ENCODE data around the gene TAF1B.
A peak's percentile ranks its signal among the peaks of the same experiment; 100 is the strongest.

TAF1B gene

DNA sequence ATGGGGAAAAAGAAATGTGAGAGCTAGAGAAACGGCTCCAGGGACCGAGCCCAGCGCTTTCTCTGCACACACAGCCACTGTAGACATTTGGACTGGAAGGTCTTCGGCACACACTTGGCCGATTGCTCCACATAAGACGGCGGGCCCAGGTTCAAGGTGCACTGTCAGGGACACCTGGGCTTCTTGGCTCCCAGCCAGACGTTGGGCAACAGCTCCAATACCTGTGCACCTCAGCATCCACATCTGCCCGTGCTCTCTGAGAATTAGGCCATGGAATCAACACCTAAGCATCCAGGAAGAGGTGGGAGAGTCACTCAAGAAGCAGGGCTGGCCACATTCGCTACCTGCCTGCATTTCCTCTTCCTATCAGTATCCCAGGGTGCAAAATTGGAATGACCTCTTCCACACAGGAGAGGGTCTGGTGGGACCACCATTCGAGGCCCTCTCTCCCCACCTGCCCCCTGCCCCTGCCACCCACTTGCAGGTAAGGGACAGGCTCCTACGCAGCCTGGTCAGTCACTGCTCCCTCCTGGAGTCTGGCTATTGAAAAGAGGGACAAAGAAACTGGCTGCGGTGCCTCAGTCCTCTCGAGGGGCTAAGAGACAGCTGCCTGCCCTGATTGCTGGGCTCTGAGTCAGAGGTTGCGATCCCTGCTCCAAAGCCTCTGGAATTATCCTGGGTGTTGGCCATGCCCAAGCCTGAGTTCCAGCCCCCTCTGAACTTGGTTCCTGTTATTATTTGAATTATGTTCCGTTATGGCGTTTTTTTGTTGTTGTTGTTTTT is 40.1 kb upstream of the TAF1B start:
- DNase-seq, result no peak
- H3K4me3 Mint-ChIP-seq, result no peak overlapping the region
- H3K9me3 Mint-ChIP-seq, result no peaks in the 10 kb centered on the region
- peaks cover 79% of the 10 kb centered on the region for H3K27me3 Mint-ChIP-seq
- CTCF ChIA-PET, result interaction anchor here (7.2 kb wide), 1 partner anchor 12 kb away, joined by 63 read pairs; no protein-coding TSS in a partner anchor
- H3K4me1 Mint-ChIP-seq, result peaks cover 31% of the 10 kb centered on the region
- no peak overlapping the region for H3K27ac Mint-ChIP-seq
- H3K36me3 Mint-ChIP-seq, result peaks cover 1% of the 10 kb centered on the region

DNA sequence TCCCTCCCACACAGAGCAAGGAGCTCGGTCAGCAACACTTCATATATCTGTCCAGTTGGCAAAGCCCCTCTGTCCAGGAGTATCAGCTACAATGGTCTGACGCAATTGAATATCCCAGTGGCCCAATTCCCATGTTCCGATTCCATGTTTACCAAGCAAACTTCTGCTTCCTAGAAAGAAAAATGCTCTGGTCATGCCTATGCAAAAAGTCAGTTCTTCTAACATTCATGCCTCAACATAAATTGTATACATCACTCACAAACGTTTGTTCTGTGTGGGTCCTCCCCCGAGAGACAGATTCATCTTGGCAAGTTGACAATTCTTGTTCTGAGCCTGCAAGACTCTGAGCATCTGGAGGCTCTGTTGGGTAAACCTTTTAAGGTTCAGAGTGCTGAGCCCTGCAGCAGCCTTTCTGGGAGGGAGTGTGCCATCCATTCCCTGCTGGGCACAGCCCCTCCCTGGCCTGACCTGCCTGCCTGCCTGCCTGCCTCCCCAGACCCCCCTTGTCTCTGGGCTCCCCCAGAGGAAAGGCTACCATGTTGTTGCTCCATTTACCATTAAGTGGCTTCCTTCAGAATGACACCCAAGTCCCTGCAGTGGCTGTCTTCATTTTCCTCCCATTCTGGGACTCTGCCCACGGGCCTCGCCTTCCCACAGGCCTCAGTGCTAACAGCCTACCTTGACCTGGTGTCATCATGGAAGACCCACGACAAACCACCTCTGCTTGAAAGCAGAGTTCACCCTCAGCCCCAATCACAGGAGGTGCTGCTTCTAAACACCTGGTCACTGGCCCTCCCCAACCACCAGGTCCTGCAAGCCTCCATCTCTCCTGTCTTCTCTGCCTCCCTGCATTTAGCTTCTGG is 37.6 kb upstream of the TAF1B start:
- H3K4me3 Mint-ChIP-seq, result no peak overlapping the region
- H3K9me3 Mint-ChIP-seq, result no peaks in the 10 kb centered on the region
- H3K27ac Mint-ChIP-seq, result no peak overlapping the region
- no peaks in the 10 kb centered on the region for H3K36me3 Mint-ChIP-seq
- DNase-seq, result no peak
- peaks cover 6% of the 10 kb centered on the region for H3K4me1 Mint-ChIP-seq
- CTCF ChIA-PET, result interaction anchor here (1.2 to 7.2 kb wide), 2 partner anchors 9 to 243 kb away, joined by 3 to 63 read pairs; no protein-coding TSS in a partner anchor
- H3K27me3 Mint-ChIP-seq, result peaks cover 85% of the 10 kb centered on the region

DNA sequence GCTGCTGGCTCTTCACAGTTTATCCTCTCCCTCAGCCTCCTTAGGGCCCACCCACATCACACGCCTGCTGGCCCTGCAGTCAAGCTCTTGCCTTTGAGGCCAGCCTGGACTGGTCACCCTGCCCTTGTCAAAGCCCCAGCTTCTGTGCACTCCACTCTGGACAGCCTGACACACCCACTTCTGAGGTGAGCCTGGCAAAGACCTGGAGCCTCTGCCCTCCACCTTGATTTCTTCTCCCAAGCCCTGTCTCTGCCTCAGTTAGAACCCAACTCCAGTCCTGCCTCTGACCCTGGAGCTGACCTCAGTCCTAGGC is 37.0 kb upstream of the TAF1B start:
- Mint-ChIP-seq H3K27me3 (peaks cover 79% of the 10 kb centered on the region), H3K4me1 (peaks cover 2% of the 10 kb centered on the region), H3K9me3 (no peaks in the 10 kb centered on the region), H3K4me3 (no peak overlapping the region), H3K27ac (peak overlapping the region; percentile 59), H3K36me3 (no peaks in the 10 kb centered on the region)
- DNase-seq, result no peak
- CTCF ChIA-PET, result interaction anchor here (1.2 kb wide), 1 partner anchor 242 kb away, joined by 3 read pairs; no protein-coding TSS in a partner anchor

DNA sequence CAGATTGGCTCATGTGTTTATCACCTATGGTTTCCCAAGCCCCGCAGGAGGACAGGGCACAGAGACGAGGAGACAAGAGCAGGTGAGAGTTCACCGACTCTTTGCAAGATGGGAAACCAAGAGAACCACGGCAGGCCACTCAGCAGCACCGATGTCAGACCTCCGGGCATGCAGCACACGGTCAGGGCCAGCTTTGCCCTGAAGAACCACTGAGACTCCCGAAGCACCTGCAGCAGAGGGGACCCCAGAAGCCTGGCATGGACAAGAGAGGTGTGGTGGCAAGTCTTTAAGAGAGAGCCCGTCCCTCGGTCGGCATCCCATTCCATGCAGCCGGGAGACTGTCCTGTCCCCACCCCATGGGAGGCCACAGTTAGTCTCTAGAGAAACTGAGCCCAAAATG is 36.6 kb upstream of the TAF1B start:
- Mint-ChIP-seq H3K4me1 (no peaks in the 10 kb centered on the region), H3K36me3 (no peaks in the 10 kb centered on the region), H3K27ac (peak overlapping the region; percentile 59), H3K4me3 (no peak overlapping the region), H3K27me3 (peaks cover 75% of the 10 kb centered on the region), H3K9me3 (no peaks in the 10 kb centered on the region)
- DNase-seq, result no peak
- CTCF ChIA-PET, result interaction anchor here (1.8 kb wide), 1 partner anchor 242 kb away, joined by 4 read pairs; no protein-coding TSS in a partner anchor

GRCh38 chr2:9807056-9807455 is 36.2 kb upstream of the TAF1B start:
- Mint-ChIP-seq H3K27me3 (peaks cover 73% of the 10 kb centered on the region), H3K27ac (no peak overlapping the region), H3K9me3 (no peaks in the 10 kb centered on the region), H3K4me1 (no peaks in the 10 kb centered on the region), H3K4me3 (no peak overlapping the region), H3K36me3 (no peaks in the 10 kb centered on the region)
- no peak for DNase-seq
- CTCF ChIA-PET, result interaction anchor here (1.8 kb wide), 1 partner anchor 241 kb away, joined by 4 read pairs; no protein-coding TSS in a partner anchor

GRCh38 chr2:9807555-9808305 is 35.5 kb upstream of the TAF1B start:
- Mint-ChIP-seq H3K36me3 (no peaks in the 10 kb centered on the region), H3K27ac (no peak overlapping the region), H3K4me1 (no peaks in the 10 kb centered on the region), H3K9me3 (no peaks in the 10 kb centered on the region), H3K27me3 (peaks cover 73% of the 10 kb centered on the region), H3K4me3 (no peak overlapping the region)
- CTCF ChIA-PET, result interaction anchor here (1.8 kb wide), 1 partner anchor 241 kb away, joined by 4 read pairs; no protein-coding TSS in a partner anchor
- no peak for DNase-seq

GRCh38 chr2:9808334-9809063 is 34.8 kb upstream of the TAF1B start:
- DNase-seq, result no peak
- Mint-ChIP-seq H3K9me3 (no peaks in the 10 kb centered on the region), H3K27me3 (peaks cover 76% of the 10 kb centered on the region), H3K4me3 (no peak overlapping the region), H3K36me3 (no peaks in the 10 kb centered on the region), H3K4me1 (peaks cover 3% of the 10 kb centered on the region), H3K27ac (no peak overlapping the region)
- CTCF ChIA-PET, result interaction anchor here (1.3 to 1.8 kb wide), 2 partner anchors 9 to 240 kb away, joined by 3 to 4 read pairs; no protein-coding TSS in a partner anchor

DNA sequence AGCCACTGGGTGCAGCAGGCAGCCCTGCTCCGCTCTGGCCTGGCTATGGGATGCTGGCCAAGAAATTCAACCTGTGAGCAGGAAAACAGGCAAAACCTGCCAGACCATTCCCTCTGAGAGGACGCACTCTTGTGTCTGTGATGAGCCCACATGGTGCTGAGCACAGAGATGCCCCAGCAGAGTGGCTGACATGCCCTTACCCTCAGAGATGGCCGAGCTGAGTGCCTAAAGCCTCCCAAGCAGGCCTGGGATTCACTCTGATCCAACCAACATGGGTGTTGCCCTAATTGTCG is 34.3 kb upstream of the TAF1B start:
- no peaks in the 10 kb centered on the region for H3K36me3 Mint-ChIP-seq
- no peak for DNase-seq

DNA sequence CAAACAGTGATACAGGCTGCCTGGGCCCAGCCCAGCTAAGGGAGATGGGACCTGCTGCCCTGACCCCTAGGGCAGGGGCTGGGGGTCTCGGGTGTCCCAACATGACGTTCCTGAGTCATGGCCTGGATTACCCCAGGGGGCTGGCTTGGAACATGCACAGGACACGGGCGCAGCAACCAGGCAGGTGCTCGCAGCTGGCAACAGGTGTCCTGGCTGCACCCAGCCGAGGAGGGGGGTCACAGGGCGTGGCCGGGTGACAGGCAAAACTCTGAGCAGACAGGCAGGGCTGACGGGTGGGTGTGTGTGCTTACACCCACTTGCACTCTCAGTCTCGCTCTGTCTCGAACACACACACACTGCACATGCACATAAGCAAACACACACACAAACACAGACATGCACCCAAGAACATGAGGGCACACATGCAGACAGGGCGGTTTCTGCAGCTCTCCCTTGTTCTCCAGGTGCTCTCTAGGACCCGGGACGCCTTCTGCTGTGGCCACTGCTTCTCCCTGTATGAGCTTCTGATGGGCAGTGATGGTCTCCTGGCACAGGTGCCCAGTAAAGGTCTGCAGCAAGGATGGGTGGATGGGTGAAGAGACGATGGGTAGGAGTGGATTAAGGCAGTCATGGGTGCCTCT is 33.7 kb upstream of the TAF1B start:
- no peak overlapping the region for H3K4me3 Mint-ChIP-seq
- H3K27me3 Mint-ChIP-seq, result peaks cover 79% of the 10 kb centered on the region
- peaks cover 8% of the 10 kb centered on the region for H3K4me1 Mint-ChIP-seq
- H3K36me3 Mint-ChIP-seq, result no peaks in the 10 kb centered on the region
- no peak for DNase-seq
- H3K9me3 Mint-ChIP-seq, result no peaks in the 10 kb centered on the region
- no peak overlapping the region for H3K27ac Mint-ChIP-seq
- CTCF ChIA-PET, result interaction anchor here (1.3 to 6.6 kb wide), 2 partner anchors 10 to 240 kb away, joined by 3 to 110 read pairs; no protein-coding TSS in a partner anchor

More for the DNA sequence above, 34.3 kb upstream of the TAF1B start:
- no peaks in the 10 kb centered on the region for H3K9me3 Mint-ChIP-seq
- H3K4me1 Mint-ChIP-seq, result peaks cover 6% of the 10 kb centered on the region
- H3K27ac Mint-ChIP-seq, result no peak overlapping the region
- no peak overlapping the region for H3K4me3 Mint-ChIP-seq
- CTCF ChIA-PET, result interaction anchor here (1.3 kb wide), 1 partner anchor 10 kb away, joined by 3 read pairs; no protein-coding TSS in a partner anchor
- H3K27me3 Mint-ChIP-seq, result peaks cover 78% of the 10 kb centered on the region

- H3K36me3 Mint-ChIP-seq, result no peaks in the 10 kb centered on the region
- H3K9me3 Mint-ChIP-seq, result no peaks in the 10 kb centered on the region
- no peak overlapping the region for H3K4me3 Mint-ChIP-seq
- peaks cover 18% of the 10 kb centered on the region for H3K4me1 Mint-ChIP-seq
- peaks cover 78% of the 10 kb centered on the region for H3K27me3 Mint-ChIP-seq
- no peak overlapping the region for H3K27ac Mint-ChIP-seq
- DNase-seq, result no peak
- CTCF ChIA-PET, result interaction anchor here (0.9 to 6.6 kb wide), 4 partner anchors 11 to 624 kb away, joined by 3 to 110 read pairs (median 4); no protein-coding TSS in a partner anchor
These were observed 32.1 kb upstream of the TAF1B start for GRCh38 chr2:9811216-9811615.

DNA sequence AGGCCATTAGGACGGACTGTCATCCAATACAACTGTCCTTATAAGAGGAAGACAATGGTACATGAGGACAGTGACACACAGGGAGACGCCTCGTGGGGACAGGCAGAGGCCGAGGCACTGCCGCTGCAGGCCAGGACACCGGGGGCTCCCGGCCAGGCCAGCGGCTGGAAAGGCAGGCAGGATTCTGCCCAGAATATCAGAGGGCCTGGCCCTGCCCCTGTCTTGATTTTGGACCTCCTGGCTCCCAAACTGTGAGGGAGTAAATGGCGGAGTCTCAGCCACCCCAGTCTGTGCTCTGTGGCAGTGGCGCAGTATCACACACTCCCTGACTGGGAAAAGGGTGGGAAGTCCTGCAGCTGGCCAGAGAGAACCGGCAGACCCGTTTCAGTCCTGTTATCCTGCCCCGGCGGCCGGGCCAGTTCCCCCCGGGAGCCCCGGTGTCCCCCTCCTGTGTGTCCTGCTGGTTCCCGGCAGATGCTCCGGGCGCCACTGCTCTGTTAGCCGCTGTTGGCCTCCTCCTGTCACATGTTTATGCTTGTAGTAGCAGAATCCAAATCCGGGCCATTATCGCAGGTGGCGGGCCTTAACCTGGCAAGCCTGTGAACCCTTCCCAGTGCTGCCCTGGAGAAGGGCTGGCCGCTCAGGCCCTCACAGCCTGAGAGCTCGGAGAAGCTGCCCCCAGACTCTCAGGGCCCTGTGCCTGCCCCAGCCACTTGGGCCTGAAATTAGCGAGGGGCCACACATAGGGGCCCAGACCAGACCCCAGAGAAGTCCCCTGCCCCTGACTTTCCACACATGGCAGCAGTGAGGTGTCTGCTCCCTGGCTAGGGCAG is 31.4 kb upstream of the TAF1B start:
- no peak for DNase-seq
- H3K27me3 Mint-ChIP-seq, result peaks cover 75% of the 10 kb centered on the region
- H3K4me3 Mint-ChIP-seq, result no peak overlapping the region
- H3K4me1 Mint-ChIP-seq, result peaks cover 25% of the 10 kb centered on the region
- CTCF ChIA-PET, result interaction anchor here (0.9 to 6.6 kb wide), 11 partner anchors 10 to 623 kb away, joined by 3 to 110 read pairs (median 10); partner anchors contain the start of gene TAF1B
- H3K36me3 Mint-ChIP-seq, result no peaks in the 10 kb centered on the region
- no peak overlapping the region for H3K27ac Mint-ChIP-seq
- H3K9me3 Mint-ChIP-seq, result no peaks in the 10 kb centered on the region

DNA sequence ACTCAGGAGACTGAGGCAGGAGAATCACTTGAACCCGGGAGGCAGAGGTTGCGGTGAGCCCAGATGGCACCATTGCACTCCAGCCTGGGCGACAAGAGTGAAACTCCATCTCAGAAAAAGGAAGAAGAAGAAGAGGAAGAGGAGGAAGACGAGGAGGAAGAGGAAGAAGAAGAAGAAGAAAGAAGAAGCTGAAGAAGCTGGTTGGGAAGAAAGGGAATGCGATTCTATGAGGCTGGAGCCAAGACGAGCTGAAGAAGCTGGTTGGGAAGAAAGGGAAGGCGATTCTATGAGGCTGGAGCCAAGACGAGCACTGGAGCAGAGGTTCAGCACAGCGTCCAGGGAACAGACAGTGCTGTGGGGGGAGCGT is 30.3 kb upstream of the TAF1B start:
- no peaks in the 10 kb centered on the region for H3K36me3 Mint-ChIP-seq

More for the DNA sequence above, 30.3 kb upstream of the TAF1B start:
- DNase-seq, result no peak
- H3K27me3 Mint-ChIP-seq, result peaks cover 65% of the 10 kb centered on the region
- CTCF ChIA-PET, result interaction anchor here (0.7 to 6.6 kb wide), 18 partner anchors 11 to 262 kb away, joined by 3 to 110 read pairs (median 4); partner anchors contain the start of genes ADAM17 and TAF1B
- H3K9me3 Mint-ChIP-seq, result no peaks in the 10 kb centered on the region
- peaks cover 29% of the 10 kb centered on the region for H3K4me1 Mint-ChIP-seq
- H3K27ac Mint-ChIP-seq, result no peak overlapping the region
- no peak overlapping the region for H3K4me3 Mint-ChIP-seq
